HCT116 (cell line): ENCODE results near the gene SCP2. TPM values are rescaled to one million over a fixed set of nuclear protein-coding genes. Genes with fewer than 3 reads are reported as not detected.

ENCODE experiments used
- ATAC-seq: fragments of 200-7000 bp; cut with Tn5 transposase; 2 replicates; pipeline ENCODE4 v1.9.1; 2020; ENCODE audit warnings: mild to moderate bottlenecking, moderate library complexity
- BruUV-seq: library from RNA; stranded (reverse); fragments of 400-500 nt; replicated peaks from 2 replicates; lab custom pipeline; 2021; lab: Mats Ljungman, UMichigan
- CTCF ChIA-PET: fragments of 300-600 bp; sonication (Branson Sonifier 250); formaldehyde crosslinking; loops from one replicate; lab custom pipeline; 2021; ENCODE audit warnings: antibody characterized with exemption; lab: Charles Lee
- POLR2A ChIA-PET: fragments of 300-600, 350-600 bp; sonication (Branson Sonifier 250); formaldehyde crosslinking; loops from one replicate; lab custom pipeline; 2021; ENCODE audit warnings: antibody characterized with exemption; lab: Charles Lee
- RAD21 ChIA-PET, 2 experiments: fragments of 300-600 bp; sonication (Branson Sonifier 250); formaldehyde crosslinking; loops; one replicate each; lab custom pipeline; 2023; ENCODE audit warnings: low total read pairs in 2 of 2; ENCODE audit not compliant: uncharacterized antibody in 2 of 2, unreplicated experiment in 2 of 2, low non-redundant PET in 1 of 2; lab: Charles Lee
- DNase-seq: peaks from one replicate; pipeline ENCODE4 v3.0.0-alpha.2; 2010; ENCODE audit warnings: low read depth, low spot score
- H2AFZ ChIP-seq: fragments of 200-600 bp; shearing (Covaris generic), sonication (generic); 2 replicates; pipeline ENCODE4 v1.6.1; 2017; ENCODE audit warnings: low read depth, mixed run types, mixed read lengths, antibody characterized with exemption, low read length; ENCODE audit not compliant: poor library complexity, severe bottlenecking
- H3K27ac ChIP-seq: 2 replicates; pipeline ENCODE4 v1.5.1; 2012; ENCODE audit warnings: low read depth, low read length
- H3K27me3 ChIP-seq: fragments of 200-600 bp; sonication (generic); 2 replicates; pipeline ENCODE4 v1.6.1; 2016; ENCODE audit warnings: mixed run types, low read length, mixed read lengths; ENCODE audit not compliant: insufficient read depth
- H3K36me3 ChIP-seq, 2 experiments: fragments of 200-500 bp in 1 of 2; fragments of 200-600 bp in 1 of 2; sonication (Bioruptor generic) in 1 of 2; sonication (generic) in 1 of 2; 2 replicates each; pipeline versions ENCODE4 v1.5.1 to v1.6.1; 2014 to 2016; ENCODE audit warnings: low read length in 2 of 2, inconsistent platforms in 1 of 2, mixed read lengths in 1 of 2, mixed run types in 1 of 2; ENCODE audit not compliant: insufficient read depth in 2 of 2, control insufficient read depth in 1 of 2
- H3K4me1 ChIP-seq, 2 experiments: fragments of 200-600 bp in 1 of 2; sonication (generic) in 1 of 2; 2 replicates each; pipeline versions ENCODE4 v1.5.1 to v1.6.1; 2012 to 2017; ENCODE audit warnings: low read length in 2 of 2, inconsistent platforms in 1 of 2, mild to moderate bottlenecking in 1 of 2, mixed read lengths in 1 of 2, mixed run types in 1 of 2, moderate library complexity in 1 of 2; ENCODE audit not compliant: insufficient read depth in 2 of 2, control insufficient read depth in 1 of 2
- H3K4me2 ChIP-seq: fragments of 200-600 bp; sonication (generic); 2 replicates; pipeline ENCODE4 v1.6.1; 2017; ENCODE audit warnings: mixed run types, low read length, mixed read lengths
- H3K4me3 ChIP-seq, 2 experiments: fragments of 200-600 bp in 1 of 2; sonication (generic) in 1 of 2; replicated peaks in 1 of 2; 2 replicates each; pipeline ENCODE4 v1.5.1; 2011 to 2016; ENCODE audit warnings: low read length in 2 of 2, control low read depth in 1 of 2, low read depth in 1 of 2, mild to moderate bottlenecking in 1 of 2, mixed read lengths in 1 of 2, mixed run types in 1 of 2
- H3K79me2 ChIP-seq: fragments of 200-600 bp; sonication (generic); 2 replicates; pipeline ENCODE4 v1.6.1; 2017; ENCODE audit warnings: mild to moderate bottlenecking, mixed run types, low read length, moderate library complexity, mixed read lengths; ENCODE audit not compliant: insufficient read depth
- H3K9ac ChIP-seq: fragments of 200-600 bp; sonication (generic); 2 replicates; pipeline ENCODE4 v1.6.1; 2016; ENCODE audit warnings: low read length, mixed read lengths
- H3K9me2 ChIP-seq: fragments of 200-600 bp; sonication (generic), shearing (Covaris generic); 2 replicates; pipeline ENCODE4 v1.6.1; 2017; ENCODE audit warnings: mixed run types, mild to moderate bottlenecking, moderate library complexity; ENCODE audit not compliant: insufficient read depth
- H3K9me3 ChIP-seq, 2 experiments: fragments of 200-500 bp in 1 of 2; fragments of 200-600 bp in 1 of 2; sonication (Bioruptor generic) in 1 of 2; sonication (generic) in 1 of 2; 2 replicates each; pipeline ENCODE4 v1.6.1; 2014 to 2017; ENCODE audit warnings: low read length in 2 of 2, mixed read lengths in 2 of 2, inconsistent platforms in 1 of 2, low read depth in 1 of 2, mild to moderate bottlenecking in 1 of 2, mixed run types in 1 of 2, moderate library complexity in 1 of 2; ENCODE audit not compliant: control insufficient read depth in 1 of 2, insufficient read depth in 1 of 2
- H4K20me1 ChIP-seq: fragments of 200-600 bp; sonication (generic), shearing (Covaris generic); 2 replicates; pipeline ENCODE4 v1.6.1; 2017; ENCODE audit warnings: mixed run types, mild to moderate bottlenecking, moderate library complexity; ENCODE audit not compliant: insufficient read depth
- ATF3 ChIP-seq: IDR thresholded peaks from 2 replicates; pipeline ENCODE4 v1.6.1; 2012
- CEBPB ChIP-seq: IDR thresholded peaks from 2 replicates; pipeline ENCODE4 v1.6.1; 2012; ENCODE audit warnings: low read depth
- CTCF ChIP-seq, 3 experiments: fragments of 200-600 bp in 1 of 3; sonication (generic) in 1 of 3; IDR thresholded peaks in 2 of 3; conservative IDR thresholded peaks in 1 of 3; 2 replicates each; pipeline ENCODE4 v1.5.1; 2012 to 2017; ENCODE audit warnings: low read depth in 2 of 3, low read length in 2 of 3, antibody characterized with exemption in 1 of 3, borderline replicate concordance in 1 of 3, control low read depth in 1 of 3, mild to moderate bottlenecking in 1 of 3, mixed read lengths in 1 of 3, mixed run types in 1 of 3, moderate library complexity in 1 of 3; ENCODE audit not compliant: insufficient read depth in 1 of 3
- ELF1 ChIP-seq: IDR thresholded peaks from 2 replicates; pipeline ENCODE4 v1.6.1; 2012; ENCODE audit warnings: low read depth, borderline replicate concordance
- EZH2 ChIP-seq: fragments of 200-600 bp; sonication (generic); IDR thresholded peaks from 2 replicates; pipeline ENCODE4 v1.6.1; 2017; ENCODE audit warnings: antibody characterized with exemption, mixed run types
- POLR2AphosphoS5 ChIP-seq: IDR thresholded peaks from 2 replicates; pipeline ENCODE4 v1.6.1; 2011; ENCODE audit warnings: mild to moderate bottlenecking, low read depth, low read length, moderate library complexity
- RAD21 ChIP-seq: IDR thresholded peaks from 2 replicates; pipeline ENCODE4 v1.6.1; 2012; ENCODE audit warnings: low read depth, mild to moderate bottlenecking
- TCF7L2 ChIP-seq: IDR thresholded peaks from 2 replicates; pipeline ENCODE4 v1.7.0; 2011; ENCODE audit warnings: borderline replicate concordance, inconsistent platforms; ENCODE audit not compliant: insufficient read depth, insufficient read length; ENCODE audit errors: extremely low read depth
- intact Hi-C: fragments of 100-400 bp; cut with micrococcal nuclease; formaldehyde crosslinking; loops from 2 replicates; pipeline ENCODE4 v1.10.0; 2022
- total RNA-seq: library from RNA; stranded (reverse); gene quantifications from one replicate; pipeline ENCODE4 v1.2.1, GENCODE V29; 2021; ENCODE audit not compliant: unreplicated experiment
- TF ChIP-seq, protein P1 (sequence below): IDR thresholded peaks from 2 replicates; pipeline ENCODE4 v1.6.1; 2011; ENCODE audit warnings: mild to moderate bottlenecking, low read length, moderate library complexity; ENCODE audit not compliant: insufficient replicate concordance; ENCODE audit errors: extremely low read depth

SCP2 gene
- total RNA-seq, 1 experiment from 2014 or later = 62.0 TPM

DNA sequence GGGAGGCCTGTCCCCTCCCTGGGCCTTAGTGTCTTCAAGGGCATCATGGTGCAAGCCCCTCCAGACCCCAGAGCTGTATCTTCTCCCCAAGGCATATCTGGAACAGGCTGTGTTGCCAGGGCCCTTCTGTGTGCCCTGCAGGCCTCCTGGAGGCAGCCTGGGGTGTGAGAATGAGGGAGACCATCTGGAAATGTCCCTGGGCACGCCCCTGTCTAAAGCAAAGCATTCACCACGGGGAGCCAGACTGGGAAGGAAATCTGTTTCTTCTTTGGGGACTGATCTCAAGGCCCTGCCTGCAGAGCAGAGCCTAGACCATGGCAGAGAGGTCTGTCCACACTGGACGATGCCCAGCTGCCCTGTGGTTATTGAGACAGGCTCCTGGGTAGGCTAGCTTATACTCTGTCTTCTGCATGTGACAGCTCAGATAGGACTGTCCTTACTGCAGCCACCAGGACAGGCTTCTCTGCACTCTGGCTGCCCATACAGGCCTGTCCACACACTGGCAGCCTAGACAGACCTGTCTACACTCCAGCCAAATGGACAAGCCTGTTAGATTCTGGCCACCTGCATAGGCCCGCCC lies 159.5 kb downstream of the SCP2 start:
- Histone ChIP-seq H3K4me1 (peaks cover 0 to 21% of the 10 kb centered on the region in 2 experiments; a peak in 2 of 4 replicates), H3K36me3 (no peaks in the 10 kb centered on the region), H3K27ac (no peak overlapping the region), H3K9me2 (no peaks in the 10 kb centered on the region), H3K4me2 (no peak overlapping the region), H3K79me2 (no peaks in the 10 kb centered on the region), H3K9me3 (no peaks in the 10 kb centered on the region), H3K4me3 (no peak overlapping the region), H2AFZ (no peak overlapping the region), H3K9ac (no peak overlapping the region), H3K27me3 (no peaks in the 10 kb centered on the region), H4K20me1 (no peaks in the 10 kb centered on the region)
- ChIA-PET POLR2A (no interaction called here), CTCF (no interaction called here), RAD21 (no interaction called here)
- TF ChIP-seq TCF7L2 = no peak
- BruUV-seq = no TSS peak
- ATAC-seq = no peak
- DNase-seq = no peak
- intact Hi-C loops = no loop called here

GRCh38 chr1:53087332-53088285 lies 160.5 kb downstream of the SCP2 start:
- Histone ChIP-seq H3K9me2 (no peaks in the 10 kb centered on the region), H3K4me1 (peaks cover 0 to 21% of the 10 kb centered on the region in 2 experiments; a peak in 2 of 4 replicates), H2AFZ (no peak overlapping the region), H3K36me3 (no peaks in the 10 kb centered on the region), H4K20me1 (no peaks in the 10 kb centered on the region), H3K4me2 (no peak overlapping the region), H3K9ac (no peak overlapping the region), H3K9me3 (no peaks in the 10 kb centered on the region), H3K79me2 (no peaks in the 10 kb centered on the region), H3K27ac (no peak overlapping the region), H3K27me3 (no peaks in the 10 kb centered on the region), H3K4me3 (no peak overlapping the region)
- ATAC-seq (no peak), DNase-seq (no peak)
- RAD21 ChIA-PET = no interaction called here
- no TSS peak for BruUV-seq
- intact Hi-C loops = no loop called here
- POLR2A ChIA-PET = no interaction called here
- CTCF ChIA-PET = no interaction called here
- TF ChIP-seq EZH2 = no peak
- no peak for TF ChIP-seq RAD21
- TF ChIP-seq, protein P1, sequence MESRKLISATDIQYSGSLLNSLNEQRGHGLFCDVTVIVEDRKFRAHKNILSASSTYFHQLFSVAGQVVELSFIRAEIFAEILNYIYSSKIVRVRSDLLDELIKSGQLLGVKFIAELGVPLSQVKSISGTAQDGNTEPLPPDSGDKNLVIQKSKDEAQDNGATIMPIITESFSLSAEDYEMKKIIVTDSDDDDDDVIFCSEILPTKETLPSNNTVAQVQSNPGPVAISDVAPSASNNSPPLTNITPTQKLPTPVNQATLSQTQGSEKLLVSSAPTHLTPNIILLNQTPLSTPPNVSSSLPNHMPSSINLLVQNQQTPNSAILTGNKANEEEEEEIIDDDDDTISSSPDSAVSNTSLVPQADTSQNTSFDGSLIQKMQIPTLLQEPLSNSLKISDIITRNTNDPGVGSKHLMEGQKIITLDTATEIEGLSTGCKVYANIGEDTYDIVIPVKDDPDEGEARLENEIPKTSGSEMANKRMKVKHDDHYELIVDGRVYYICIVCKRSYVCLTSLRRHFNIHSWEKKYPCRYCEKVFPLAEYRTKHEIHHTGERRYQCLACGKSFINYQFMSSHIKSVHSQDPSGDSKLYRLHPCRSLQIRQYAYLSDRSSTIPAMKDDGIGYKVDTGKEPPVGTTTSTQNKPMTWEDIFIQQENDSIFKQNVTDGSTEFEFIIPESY = no peak
- TF ChIP-seq POLR2AphosphoS5 = no peak
- no peak for TF ChIP-seq ELF1
- no peak for TF ChIP-seq CEBPB
- no peak for TF ChIP-seq ATF3
- TF ChIP-seq CTCF (IDR thresholded peaks at IDR 0.05 in 2 of 3, conservative IDR thresholded peaks at IDR 0.05 in 1 of 3; ENCODE audit: borderline replicate concordance in 1 of 3, insufficient read depth in 1 of 3, low read depth in 2 of 3, low read length in 2 of 3) = no peak
